HepG2 (cell line): ENCODE results near the gene ZMIZ1. TPM values are rescaled to one million over a fixed set of nuclear protein-coding genes. Genes with fewer than 3 reads are reported as not detected.

Experiments
- ATAC-seq: fragments of 200-7000 bp; cut with Tn5 transposase; 3 replicates; pipeline ENCODE4 v1.9.1; 2020; ENCODE audit warnings: mild to moderate bottlenecking, moderate library complexity
- BruUV-seq: library from RNA; stranded (reverse); fragments of 400-500 nt; replicated peaks from 2 replicates; lab custom pipeline; 2021; lab: Mats Ljungman, UMichigan
- CTCF ChIA-PET: fragments of 300-600 bp; formaldehyde crosslinking; extraction: SDS; loops from one replicate; lab custom pipeline; 2021; ENCODE audit warnings: low total read pairs, inconsistent platforms, low intra/inter-chr PET ratio; lab: Yijun Ruan, JAX
- POLR2A ChIA-PET: fragments of 350-600 bp; sonication (Branson Sonifier 250); formaldehyde crosslinking; loops from one replicate; lab custom pipeline; 2020; ENCODE audit warnings: antibody characterized with exemption, inconsistent platforms; lab: Yijun Ruan, JAX
- DNase-seq: peaks from one replicate; pipeline ENCODE4 v3.0.0-alpha.2; 2015; ENCODE audit warnings: low spot score
- FAIRE-seq: peaks from 3 replicates; lab custom pipeline; 2011; peaks lifted over from hg19 to GRCh38; lab: Jason Lieb, UNC
- H2AFZ ChIP-seq: one replicate; pipeline ENCODE4 v1.6.1; 2011; ENCODE audit warnings: low read length, inconsistent platforms
- H3K27ac ChIP-seq: fragments of 300-600 bp; 3 replicates; pipeline ENCODE4 v1.8.0; 2011; ENCODE audit warnings: mixed run types, mild to moderate bottlenecking, mixed read lengths, low read length, inconsistent platforms; ENCODE audit not compliant: insufficient read depth; ENCODE audit errors: extremely low read length
- H3K27me3 ChIP-seq, 2 experiments: fragments of 200-600 bp in 1 of 2; 2 replicates in 1 of 2; 3 replicates in 1 of 2; pipeline versions ENCODE4 v1.6.0 to v1.8.0; 2011; ENCODE audit warnings: low read length in 2 of 2, mild to moderate bottlenecking in 2 of 2, moderate library complexity in 2 of 2, inconsistent platforms in 1 of 2; ENCODE audit not compliant: insufficient read depth in 2 of 2, control insufficient read depth in 1 of 2
- H3K36me3 ChIP-seq, 2 experiments: fragments of 200-600 bp in 1 of 2; replicated peaks in 1 of 2; 2 replicates in 1 of 2; 3 replicates in 1 of 2; pipeline versions ENCODE4 v1.5.1 to v1.8.0; 2011; ENCODE audit warnings: low read length in 2 of 2, inconsistent platforms in 1 of 2; ENCODE audit not compliant: insufficient read depth in 2 of 2, control insufficient read depth in 1 of 2
- H3K4me1 ChIP-seq: 2 replicates; pipeline ENCODE4 v1.5.1; 2012; ENCODE audit warnings: low read length, inconsistent platforms; ENCODE audit not compliant: insufficient read depth
- H3K4me2 ChIP-seq: 2 replicates; pipeline ENCODE4 v1.6.0; 2011; ENCODE audit warnings: low read depth, low read length, inconsistent platforms
- H3K4me3 ChIP-seq, 3 experiments: fragments of 200-600 bp in 1 of 3; sonication (generic), shearing (Covaris generic) in 1 of 3; replicated peaks in 1 of 3; 2 replicates each; pipeline ENCODE4 v1.5.1; 2011 to 2016; ENCODE audit warnings: low read length in 3 of 3, inconsistent platforms in 2 of 3, low read depth in 2 of 3, mild to moderate bottlenecking in 2 of 3, control low read depth in 1 of 3, mixed read lengths in 1 of 3; ENCODE audit not compliant: insufficient read depth in 1 of 3
- H3K79me2 ChIP-seq: one replicate; pipeline ENCODE4 v1.6.1; 2011; ENCODE audit warnings: low read length, inconsistent platforms; ENCODE audit not compliant: insufficient read depth
- H3K9ac ChIP-seq: 2 replicates; pipeline ENCODE4 v1.6.0; 2011; ENCODE audit warnings: mild to moderate bottlenecking, low read depth, low read length, inconsistent platforms; ENCODE audit not compliant: insufficient read depth
- H3K9me3 ChIP-seq: 2 replicates; pipeline ENCODE4 v1.5.1; 2012; ENCODE audit warnings: mild to moderate bottlenecking, low read length
- H4K20me1 ChIP-seq: 2 replicates; pipeline ENCODE4 v1.6.0; 2011; ENCODE audit warnings: inconsistent platforms, mild to moderate bottlenecking, low read length, moderate library complexity; ENCODE audit not compliant: insufficient read depth
- BCL6 ChIP-seq: IDR thresholded peaks from 2 replicates; pipeline ENCODE4 v1.6.1; 2016; ENCODE audit warnings: missing genetic modification reagents, missing compliant biosample characterization
- CENPX ChIP-seq: sonication (generic); formaldehyde crosslinking; IDR thresholded peaks from 2 replicates; pipeline ENCODE4 v1.9.0; 2021; ENCODE audit warnings: mild to moderate bottlenecking, missing genetic modification reagents, moderate library complexity
- KDM5A ChIP-seq: fragments of 200-600 bp; sonication (generic); IDR thresholded peaks from 2 replicates; pipeline ENCODE4 v1.7.0; 2018; ENCODE audit warnings: antibody characterized with exemption, mild to moderate bottlenecking, low read length, borderline replicate concordance
- KMT2A ChIP-seq: sonication (generic); formaldehyde crosslinking; IDR thresholded peaks from 2 replicates; pipeline ENCODE4 v1.4.0; 2020; ENCODE audit warnings: missing genetic modification reagents
- RFX1 ChIP-seq: fragments of 450-650 bp; IDR thresholded peaks from 2 replicates; pipeline ENCODE4 v1.6.1; 2017
- SATB2 ChIP-seq: sonication (generic); formaldehyde crosslinking; IDR thresholded peaks from 2 replicates; pipeline ENCODE4 v1.5.0; 2020; ENCODE audit warnings: missing genetic modification reagents
- TBP ChIP-seq: sonication (generic); formaldehyde crosslinking; IDR thresholded peaks from 2 replicates; pipeline ENCODE4 v1.5.0; 2020; ENCODE audit warnings: missing genetic modification reagents
- TBX2 ChIP-seq: sonication (generic); formaldehyde crosslinking; IDR thresholded peaks from 2 replicates; pipeline ENCODE4 v1.5.0; 2020; ENCODE audit warnings: missing genetic modification reagents, mild to moderate bottlenecking, borderline replicate concordance
- ZFY ChIP-seq: sonication (generic); formaldehyde crosslinking; IDR thresholded peaks from 2 replicates; pipeline ENCODE4 v1.4.0; 2020; ENCODE audit warnings: missing genetic modification reagents
- ZNF841 ChIP-seq: sonication (generic); formaldehyde crosslinking; IDR thresholded peaks from 2 replicates; pipeline ENCODE4 v1.8.1; 2023; ENCODE audit warnings: missing genetic modification reagents, borderline replicate concordance
- ZSCAN9 ChIP-seq: IDR thresholded peaks from 2 replicates; pipeline ENCODE4 v1.6.1; 2016; ENCODE audit warnings: borderline replicate concordance
- WGBS: methylation state at CpG from one replicate; pipeline ENCODE4 v1.1.6; 2017; ENCODE audit warnings: low lambda C conversion rate; 5-methylcytosine and 5-hydroxymethylcytosine counted together
- in situ Hi-C: cut with HindIII; loops from 2 replicates; pipeline ENCODE4 v1.10.0; 2017; ENCODE audit warnings: low pct_unique_long_range_greater_than_20kb; ENCODE audit not compliant: extremely low pct_ligation_motif_present
- intact Hi-C: fragments of 100-400 bp; cut with micrococcal nuclease; formaldehyde crosslinking; loops from one replicate; pipeline ENCODE4 v1.10.0; 2022; ENCODE audit not compliant: unreplicated experiment
- polyA plus RNA-seq, 8 experiments: library from polyadenylated mRNA; depleted of rRNA in 3 of 8; stranded (reverse) in 7 of 8; unstranded in 1 of 8; fragments of >200 nt; fragmentation: Illumina TruSeq in 4 of 8; extraction: Trizol in 4 of 8; gene quantifications; 2 replicates each; pipeline versions ENCODE4 v1.2.1 to v1.2.3, GENCODE V29; 2011 to 2016; ENCODE audit warnings: low read depth in 4 of 8, missing spikeins in 1 of 8, mixed read lengths in 1 of 8; ENCODE audit not compliant: insufficient read depth in 1 of 8
- total RNA-seq, 5 experiments: library from RNA; depleted of rRNA; stranded (reverse); fragments of >200 nt; fragmentation: Illumina TruSeq; extraction: Trizol; gene quantifications; 2 replicates each; pipeline ENCODE4 v1.2.3, GENCODE V29; 2016; ENCODE audit warnings: low read depth in 1 of 5
- TF ChIP-seq, protein P1 (sequence below): sonication (generic); formaldehyde crosslinking; IDR thresholded peaks from 2 replicates; pipeline ENCODE4 v1.4.0; 2020; ENCODE audit warnings: missing genetic modification reagents
- TF ChIP-seq, protein P2 (sequence below): sonication (generic); formaldehyde crosslinking; IDR thresholded peaks from 2 replicates; pipeline ENCODE4 v1.5.0; 2020; ENCODE audit warnings: missing genetic modification reagents, mild to moderate bottlenecking, borderline replicate concordance
- TF ChIP-seq, protein P3 (sequence below): sonication (generic); formaldehyde crosslinking; IDR thresholded peaks from 2 replicates; pipeline ENCODE4 v1.9.0; 2021; ENCODE audit warnings: missing genetic modification reagents, borderline replicate concordance
- TF ChIP-seq, protein P4 (sequence below): IDR thresholded peaks from 2 replicates; pipeline ENCODE4 v1.6.1; 2018; ENCODE audit warnings: missing genetic modification reagents, mild to moderate bottlenecking, missing compliant biosample characterization
- TF ChIP-seq, protein P5 (sequence below): sonication (generic); formaldehyde crosslinking; IDR thresholded peaks from 2 replicates; pipeline ENCODE4 v1.4.0; 2020; ENCODE audit warnings: missing genetic modification reagents

ZMIZ1 gene
- total and polyA plus RNA-seq, 2 of the 13 experiments (the other 11 are each of a cell fraction or from before 2014, with no cell fraction given): 5.3 to 10.2 TPM

DNA sequence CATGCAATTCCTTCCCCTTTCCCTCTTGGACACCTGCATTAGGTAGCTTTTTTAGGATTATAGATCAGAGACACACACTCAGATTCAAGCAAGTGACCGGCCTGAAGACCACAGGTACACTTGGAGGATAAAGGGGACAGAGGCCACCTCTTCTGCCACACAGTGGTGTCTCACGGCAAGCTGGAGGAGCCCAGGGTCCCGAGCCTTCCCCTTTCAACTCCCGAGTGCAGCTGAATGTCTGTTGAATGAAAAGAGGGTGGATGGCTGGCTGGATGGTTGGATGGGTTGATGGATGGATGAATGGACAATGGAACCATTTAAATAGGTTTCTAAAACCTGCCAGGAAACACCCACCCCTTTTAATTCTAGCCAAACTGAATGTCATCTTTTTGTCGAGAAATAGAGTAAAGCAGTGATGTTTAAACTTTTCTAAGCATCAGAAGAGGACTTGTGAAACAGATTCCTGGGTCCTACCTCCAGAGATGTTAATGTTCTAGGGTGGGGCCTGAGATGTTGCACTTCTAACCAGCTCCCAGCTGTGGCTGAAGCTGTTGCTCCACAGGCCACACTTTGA is 49.2 kb upstream of the ZMIZ1 start:
- ATAC-seq (no peak), FAIRE-seq (no peak), DNase-seq (no peak)
- 21% methylated on average over 4 of the region's 5 CpGs for WGBS
- Histone ChIP-seq H3K36me3 (no peaks in the 10 kb centered on the region), H3K4me3 (no peak overlapping the region), H3K9me3 (no peaks in the 10 kb centered on the region), H3K79me2 (no peaks in the 10 kb centered on the region), H3K9ac (no peak overlapping the region), H4K20me1 (no peaks in the 10 kb centered on the region), H3K27me3 (peaks cover 3 to 23% of the 10 kb centered on the region in 2 experiments; a peak in 4 of 5 replicates), H3K27ac (no peak overlapping the region), H3K4me1 (peaks cover 65% of the 10 kb centered on the region), H2AFZ (no peak overlapping the region), H3K4me2 (no peak overlapping the region)
- BruUV-seq: no TSS peak
- intact Hi-C loops (no loop called here), in situ Hi-C loops (no loop called here)
- ChIA-PET CTCF (no interaction called here), POLR2A (interaction anchor here (1.6 to 1.7 kb wide), 2 partner anchors 40 to 46 kb away, joined by 5 read pairs; no protein-coding TSS in a partner anchor)
- no peak for TF ChIP-seq RFX1
- TF ChIP-seq, protein P1, sequence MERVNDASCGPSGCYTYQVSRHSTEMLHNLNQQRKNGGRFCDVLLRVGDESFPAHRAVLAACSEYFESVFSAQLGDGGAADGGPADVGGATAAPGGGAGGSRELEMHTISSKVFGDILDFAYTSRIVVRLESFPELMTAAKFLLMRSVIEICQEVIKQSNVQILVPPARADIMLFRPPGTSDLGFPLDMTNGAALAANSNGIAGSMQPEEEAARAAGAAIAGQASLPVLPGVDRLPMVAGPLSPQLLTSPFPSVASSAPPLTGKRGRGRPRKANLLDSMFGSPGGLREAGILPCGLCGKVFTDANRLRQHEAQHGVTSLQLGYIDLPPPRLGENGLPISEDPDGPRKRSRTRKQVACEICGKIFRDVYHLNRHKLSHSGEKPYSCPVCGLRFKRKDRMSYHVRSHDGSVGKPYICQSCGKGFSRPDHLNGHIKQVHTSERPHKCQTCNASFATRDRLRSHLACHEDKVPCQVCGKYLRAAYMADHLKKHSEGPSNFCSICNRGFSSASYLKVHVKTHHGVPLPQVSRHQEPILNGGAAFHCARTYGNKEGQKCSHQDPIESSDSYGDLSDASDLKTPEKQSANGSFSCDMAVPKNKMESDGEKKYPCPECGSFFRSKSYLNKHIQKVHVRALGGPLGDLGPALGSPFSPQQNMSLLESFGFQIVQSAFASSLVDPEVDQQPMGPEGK: no peak
- TF ChIP-seq KDM5A: no peak
- no peak for TF ChIP-seq SATB2 (CRISPR knock-in tag)
- TF ChIP-seq, protein P2, sequence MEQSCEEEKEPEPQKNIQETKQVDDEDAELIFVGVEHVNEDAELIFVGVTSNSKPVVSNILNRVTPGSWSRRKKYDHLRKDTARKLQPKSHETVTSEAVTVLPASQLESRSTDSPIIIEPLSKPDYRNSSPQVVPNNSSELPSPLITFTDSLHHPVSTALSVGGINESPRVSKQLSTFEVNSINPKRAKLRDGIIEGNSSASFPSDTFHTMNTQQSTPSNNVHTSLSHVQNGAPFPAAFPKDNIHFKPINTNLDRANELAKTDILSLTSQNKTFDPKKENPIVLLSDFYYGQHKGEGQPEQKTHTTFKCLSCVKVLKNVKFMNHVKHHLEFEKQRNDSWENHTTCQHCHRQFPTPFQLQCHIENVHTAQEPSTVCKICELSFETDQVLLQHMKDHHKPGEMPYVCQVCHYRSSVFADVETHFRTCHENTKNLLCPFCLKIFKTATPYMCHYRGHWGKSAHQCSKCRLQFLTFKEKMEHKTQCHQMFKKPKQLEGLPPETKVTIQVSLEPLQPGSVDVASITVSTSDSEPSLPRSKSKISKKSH: no peak
- TF ChIP-seq, protein P3, sequence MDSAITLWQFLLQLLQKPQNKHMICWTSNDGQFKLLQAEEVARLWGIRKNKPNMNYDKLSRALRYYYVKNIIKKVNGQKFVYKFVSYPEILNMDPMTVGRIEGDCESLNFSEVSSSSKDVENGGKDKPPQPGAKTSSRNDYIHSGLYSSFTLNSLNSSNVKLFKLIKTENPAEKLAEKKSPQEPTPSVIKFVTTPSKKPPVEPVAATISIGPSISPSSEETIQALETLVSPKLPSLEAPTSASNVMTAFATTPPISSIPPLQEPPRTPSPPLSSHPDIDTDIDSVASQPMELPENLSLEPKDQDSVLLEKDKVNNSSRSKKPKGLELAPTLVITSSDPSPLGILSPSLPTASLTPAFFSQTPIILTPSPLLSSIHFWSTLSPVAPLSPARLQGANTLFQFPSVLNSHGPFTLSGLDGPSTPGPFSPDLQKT (CRISPR knock-in tag): no peak
- TF ChIP-seq CENPX (CRISPR knock-in tag): no peak
- TF ChIP-seq, protein P4, sequence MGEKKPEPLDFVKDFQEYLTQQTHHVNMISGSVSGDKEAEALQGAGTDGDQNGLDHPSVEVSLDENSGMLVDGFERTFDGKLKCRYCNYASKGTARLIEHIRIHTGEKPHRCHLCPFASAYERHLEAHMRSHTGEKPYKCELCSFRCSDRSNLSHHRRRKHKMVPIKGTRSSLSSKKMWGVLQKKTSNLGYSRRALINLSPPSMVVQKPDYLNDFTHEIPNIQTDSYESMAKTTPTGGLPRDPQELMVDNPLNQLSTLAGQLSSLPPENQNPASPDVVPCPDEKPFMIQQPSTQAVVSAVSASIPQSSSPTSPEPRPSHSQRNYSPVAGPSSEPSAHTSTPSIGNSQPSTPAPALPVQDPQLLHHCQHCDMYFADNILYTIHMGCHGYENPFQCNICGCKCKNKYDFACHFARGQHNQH: no peak
- TF ChIP-seq TBP (CRISPR knock-in tag): no peak
- 0 out of 2 replicates have a peak, but pooled peaks have one; percentile 22 for TF ChIP-seq BCL6 (CRISPR knock-in tag)
- no peak for TF ChIP-seq ZNF841 (CRISPR knock-in tag)
- TF ChIP-seq, protein P5, sequence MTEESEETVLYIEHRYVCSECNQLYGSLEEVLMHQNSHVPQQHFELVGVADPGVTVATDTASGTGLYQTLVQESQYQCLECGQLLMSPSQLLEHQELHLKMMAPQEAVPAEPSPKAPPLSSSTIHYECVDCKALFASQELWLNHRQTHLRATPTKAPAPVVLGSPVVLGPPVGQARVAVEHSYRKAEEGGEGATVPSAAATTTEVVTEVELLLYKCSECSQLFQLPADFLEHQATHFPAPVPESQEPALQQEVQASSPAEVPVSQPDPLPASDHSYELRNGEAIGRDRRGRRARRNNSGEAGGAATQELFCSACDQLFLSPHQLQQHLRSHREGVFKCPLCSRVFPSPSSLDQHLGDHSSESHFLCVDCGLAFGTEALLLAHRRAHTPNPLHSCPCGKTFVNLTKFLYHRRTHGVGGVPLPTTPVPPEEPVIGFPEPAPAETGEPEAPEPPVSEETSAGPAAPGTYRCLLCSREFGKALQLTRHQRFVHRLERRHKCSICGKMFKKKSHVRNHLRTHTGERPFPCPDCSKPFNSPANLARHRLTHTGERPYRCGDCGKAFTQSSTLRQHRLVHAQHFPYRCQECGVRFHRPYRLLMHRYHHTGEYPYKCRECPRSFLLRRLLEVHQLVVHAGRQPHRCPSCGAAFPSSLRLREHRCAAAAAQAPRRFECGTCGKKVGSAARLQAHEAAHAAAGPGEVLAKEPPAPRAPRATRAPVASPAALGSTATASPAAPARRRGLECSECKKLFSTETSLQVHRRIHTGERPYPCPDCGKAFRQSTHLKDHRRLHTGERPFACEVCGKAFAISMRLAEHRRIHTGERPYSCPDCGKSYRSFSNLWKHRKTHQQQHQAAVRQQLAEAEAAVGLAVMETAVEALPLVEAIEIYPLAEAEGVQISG: no peak
- TF ChIP-seq KMT2A (CRISPR knock-in tag): no peak
- no peak for TF ChIP-seq ZSCAN9
- TF ChIP-seq ZFY (CRISPR knock-in tag): 0 out of 2 replicates have a peak, but pooled peaks have one; percentile 29
- peak; percentile 42; the same call in 1 of the 2 replicates for TF ChIP-seq TBX2 (CRISPR knock-in tag)
